B cell (primary cell): ENCODE data around the gene TINAGL1. TPM values are rescaled to one million over a fixed set of nuclear protein-coding genes. Genes with fewer than 3 reads are reported as not detected.

Experiments used
- ATAC-seq: fragments of 200-7000 bp; cut with Tn5 transposase; one replicate; pipeline ENCODE4 v1.10.0; 2021; ENCODE audit warnings: low read depth, mild to moderate bottlenecking, moderate number of reproducible peaks, moderate library complexity
- CTCF ChIA-PET: fragments of 350-600 bp; sonication (Branson Sonifier 250); formaldehyde crosslinking; loops from one replicate; lab custom pipeline; 2021; ENCODE audit warnings: antibody characterized with exemption, inconsistent platforms; lab: Charles Lee
- POLR2A ChIA-PET: fragments of 350-600 bp; sonication (Branson Sonifier 250); formaldehyde crosslinking; loops from one replicate; lab custom pipeline; 2021; ENCODE audit warnings: antibody characterized with exemption; lab: Charles Lee
- DNase-seq: peaks from one replicate; pipeline ENCODE4 v3.0.0; 2013
- H2AFZ ChIP-seq: 2 replicates; pipeline ENCODE4 v1.6.1; 2012; ENCODE audit warnings: mild to moderate bottlenecking, low read depth, low read length; ENCODE audit not compliant: insufficient read depth, poor library complexity, severe bottlenecking
- H3K27ac ChIP-seq, 2 donors: 1 replicate in 1 of 2; 2 replicates in 1 of 2; pipeline ENCODE4 v1.5.1; 2012 to 2013; ENCODE audit warnings: low read length in 2 of 2, mild to moderate bottlenecking in 2 of 2, moderate library complexity in 1 of 2
- H3K27me3 ChIP-seq, 4 experiments: fragments of 200-600 bp in 1 of 4; sonication (generic) in 1 of 4; replicated peaks in 1 of 4; 1 replicate in 2 of 4; 2 replicates in 2 of 4; pipeline versions ENCODE4 v1.6.1 to v1.7.0; 2013 to 2016; ENCODE audit warnings: low read length in 3 of 4, mild to moderate bottlenecking in 2 of 4, mixed read lengths in 1 of 4, moderate library complexity in 1 of 4; ENCODE audit not compliant: insufficient read depth in 4 of 4, control insufficient read depth in 3 of 4; ENCODE audit errors: control extremely low read depth in 1 of 4
- H3K36me3 ChIP-seq, 2 experiments: replicated peaks in 1 of 2; 1 replicate in 1 of 2; 2 replicates in 1 of 2; pipeline versions ENCODE4 v1.6.1 to v1.7.1; 2013; ENCODE audit warnings: low read length in 1 of 2; ENCODE audit not compliant: insufficient read depth in 2 of 2, control insufficient read depth in 1 of 2; ENCODE audit errors: control extremely low read depth in 1 of 2, extremely low read depth in 1 of 2
- H3K4me1 ChIP-seq, 2 donors: fragments of 200-600 bp in 1 of 2; sonication (generic) in 1 of 2; 1 replicate in 1 of 2; 2 replicates in 1 of 2; pipeline versions ENCODE4 v1.5.1 to v1.6.1; 2013 to 2017; ENCODE audit warnings: low read length in 2 of 2; ENCODE audit not compliant: control insufficient read depth in 2 of 2, insufficient read depth in 2 of 2
- H3K4me2 ChIP-seq: replicated peaks from 2 replicates; pipeline ENCODE3; 2012; ENCODE audit warnings: mild to moderate bottlenecking, low read depth, low read length; ENCODE audit not compliant: poor library complexity, severe bottlenecking
- H3K4me3 ChIP-seq, 5 experiments: fragments of 200-600 bp in 1 of 5; sonication (generic) in 1 of 5; 1 replicate in 3 of 5; 2 replicates in 2 of 5; pipeline versions ENCODE4 v1.5.1 to v1.7.0; 2011 to 2016; ENCODE audit warnings: low read length in 4 of 5, mild to moderate bottlenecking in 4 of 5, low read depth in 2 of 5, control low read depth in 1 of 5, moderate library complexity in 1 of 5; ENCODE audit not compliant: insufficient read depth in 1 of 5; ENCODE audit errors: control extremely low read depth in 1 of 5, extremely low read depth in 1 of 5
- H3K79me2 ChIP-seq: fragments of 200-600 bp; sonication (generic); one replicate; pipeline ENCODE4 v1.6.0; 2016; ENCODE audit warnings: low read length; ENCODE audit not compliant: control insufficient read depth, insufficient read depth
- H3K9ac ChIP-seq: fragments of 200-600 bp; sonication (generic); 2 replicates; pipeline ENCODE4 v1.6.1; 2017; ENCODE audit warnings: mild to moderate bottlenecking, low read length, moderate library complexity
- H3K9me3 ChIP-seq, 3 donors: one replicate each; pipeline versions ENCODE4 v1.6.1 to v1.7.1; 2013; ENCODE audit warnings: low read length in 2 of 3; ENCODE audit not compliant: control insufficient read depth in 2 of 3, insufficient read depth in 1 of 3; ENCODE audit errors: control extremely low read depth in 1 of 3
- H4K20me1 ChIP-seq: 2 replicates; pipeline ENCODE4 v1.6.0; 2012; ENCODE audit warnings: mild to moderate bottlenecking, low read length; ENCODE audit not compliant: insufficient read depth, control insufficient read depth, poor library complexity, severe bottlenecking
- H3K27ac Mint-ChIP-seq: one replicate; pipeline ENCODE4 v1.8.0; 2021; ENCODE audit warnings: mixed read lengths
- H3K27me3 Mint-ChIP-seq: one replicate; pipeline ENCODE4 v1.8.0; 2021; ENCODE audit warnings: mixed read lengths
- H3K4me1 Mint-ChIP-seq: one replicate; pipeline ENCODE4 v1.8.0; 2021; ENCODE audit warnings: mixed read lengths
- H3K4me3 Mint-ChIP-seq: one replicate; pipeline ENCODE4 v1.8.0; 2021; ENCODE audit warnings: mixed read lengths
- H3K9me3 Mint-ChIP-seq: one replicate; pipeline ENCODE4 v1.8.0; 2022; ENCODE audit warnings: mixed read lengths; ENCODE audit not compliant: insufficient read depth
- CTCF ChIP-seq: fragments of 200-600 bp; IDR thresholded peaks from one replicate; pipeline ENCODE4 v1.8.0; 2022; ENCODE audit warnings: antibody characterized with exemption, mild to moderate bottlenecking
- EZH2 ChIP-seq: IDR thresholded peaks from 2 replicates; pipeline ENCODE4 v1.6.1; 2012; ENCODE audit warnings: borderline replicate concordance, low read depth, mild to moderate bottlenecking, moderate library complexity, low read length; ENCODE audit not compliant: insufficient read depth, poor library complexity, severe bottlenecking
- WGBS: methylation state at CpG from one replicate; pipeline ENCODE4 v1.1.5; 2013; ENCODE audit warnings: missing lambda C conversion rate; ENCODE audit not compliant: insufficient coverage; 5-methylcytosine and 5-hydroxymethylcytosine counted together
- intact Hi-C: fragments of 100-400 bp; cut with micrococcal nuclease; formaldehyde crosslinking; loops from one replicate; pipeline ENCODE4 v1.10.0; 2022
- polyA plus RNA-seq: library from polyadenylated mRNA; depleted of rRNA; stranded (reverse); fragments of >200 nt; gene quantifications from 2 replicates; pipeline ENCODE4 v1.2.3, GENCODE V29; 2012
- total RNA-seq, 2 donors: library from RNA; stranded (reverse); fragments of 120-200 nt in 1 of 2; gene quantifications; 1 replicate in 1 of 2; 2 replicates in 1 of 2; pipeline versions ENCODE4 v1.2.3 to v1.2.4, GENCODE V29; 2013 to 2022

Gene TINAGL1
- total and polyA plus RNA-seq, 2 donors (not counting 1 experiment from before 2014, with no cell fraction given): not detected

GRCh38 chr1:31552489-31552888 is 23.8 kb upstream of the TINAGL1 start:
- WGBS: 89% methylated on average over 4 of the region's 7 CpGs
- ChIA-PET CTCF (no interaction called here), POLR2A (interaction anchor here (0.7 kb wide), 1 partner anchor 371 kb away, joined by 3 read pairs; no protein-coding TSS in a partner anchor)
- no peak overlapping the region for H3K4me2 ChIP-seq
- DNase-seq (no peak), ATAC-seq (no peak)
- no peaks in the 10 kb centered on the region for H4K20me1 ChIP-seq
- H3K9me3 ChIP-seq: no peaks in the 10 kb centered on the region
- Mint-ChIP-seq H3K4me3 (no peak overlapping the region), H3K4me1 (peaks cover 10% of the 10 kb centered on the region), H3K27ac (no peak overlapping the region), H3K9me3 (no peaks in the 10 kb centered on the region), H3K27me3 (peaks cover 11% of the 10 kb centered on the region)
- no peak overlapping the region for H3K4me3 ChIP-seq
- TF ChIP-seq EZH2 (no peak), CTCF (no peak)
- H3K27ac ChIP-seq: no peak overlapping the region
- peaks cover 6 to 11% of the 10 kb centered on the region in 2 donors for H3K4me1 ChIP-seq
- intact Hi-C loops: no loop called here
- no peak overlapping the region for H2AFZ ChIP-seq
- peaks cover 0 to 6% (median 1%) of the 10 kb centered on the region in 4 experiments for H3K27me3 ChIP-seq
- no peak overlapping the region for H3K9ac ChIP-seq
- no peaks in the 10 kb centered on the region for H3K79me2 ChIP-seq
- H3K36me3 ChIP-seq: no peaks in the 10 kb centered on the region

DNA sequence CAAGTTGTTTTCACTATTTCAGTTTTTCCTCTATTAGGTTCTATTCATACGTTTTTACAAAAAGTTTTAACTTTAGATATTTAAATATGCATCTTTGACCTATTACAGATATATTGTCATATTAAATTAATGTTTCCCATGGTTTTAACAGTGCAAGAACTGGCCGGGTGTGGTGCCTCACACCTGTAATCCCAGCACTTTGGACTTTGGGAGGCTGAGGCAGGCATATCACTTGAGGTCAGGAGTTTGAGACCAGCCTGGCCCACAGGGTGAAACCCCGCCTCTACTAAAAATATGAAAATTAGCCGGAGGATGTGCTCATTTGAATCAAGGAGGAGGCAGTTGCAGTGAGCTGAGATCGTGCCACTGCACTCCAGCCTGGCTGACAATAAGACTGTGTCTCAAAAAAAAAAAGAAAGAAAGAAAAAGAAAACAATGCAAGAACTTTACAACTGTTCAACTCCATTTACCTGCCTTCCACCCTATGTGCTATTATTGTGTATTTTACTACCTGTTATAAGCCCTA is 19.8 kb upstream of the TINAGL1 start:
- ChIA-PET CTCF (no interaction called here), POLR2A (no interaction called here)
- H3K4me1 ChIP-seq: no peaks in the 10 kb centered on the region
- peaks cover 0 to 5% (median 1%) of the 10 kb centered on the region in 3 donors for H3K9me3 ChIP-seq
- peaks cover 0 to 6% (median 2%) of the 10 kb centered on the region in 4 experiments for H3K27me3 ChIP-seq
- Mint-ChIP-seq H3K4me3 (no peak overlapping the region), H3K27ac (no peak overlapping the region), H3K9me3 (peaks cover 2% of the 10 kb centered on the region), H3K4me1 (no peaks in the 10 kb centered on the region), H3K27me3 (peaks cover 20% of the 10 kb centered on the region)
- no peaks in the 10 kb centered on the region for H3K79me2 ChIP-seq
- H4K20me1 ChIP-seq: no peaks in the 10 kb centered on the region
- H3K36me3 ChIP-seq: no peaks in the 10 kb centered on the region
- no peak overlapping the region for H3K27ac ChIP-seq
- WGBS: no CpG with 5 or more reads among the region's 5 CpGs
- no peak overlapping the region for H3K4me3 ChIP-seq
- no peak overlapping the region for H3K9ac ChIP-seq
- ATAC-seq (no peak), DNase-seq (no peak)
- no peak overlapping the region for H2AFZ ChIP-seq
- no peak overlapping the region for H3K4me2 ChIP-seq
- intact Hi-C loops: no loop called here
- TF ChIP-seq EZH2: no peak
- no peak for TF ChIP-seq CTCF
